HUDEP-2 (cell line): ENCODE data around the gene RMI2.
A peak's percentile ranks its signal among the peaks of the same experiment; 100 is the strongest.
"Not testable (repeated sequence)": the region's sequence is repeated elsewhere in the genome, so short reads cannot be mapped to it uniquely, and the experiment has no call there.

Experiments
- DNase-seq, 76 experiments: peaks; one replicate each; lab custom pipeline; 2025; ENCODE audit not compliant: unreplicated experiment in 76 of 76; lab: John Stamatoyannopoulos, UW

Gene RMI2

GRCh38 chr16:11350921-11351335 lies 5.7 kb downstream of the RMI2 start:
- no peak for DNase-seq

GRCh38 chr16:11353158-11353557 lies 7.9 kb downstream of the RMI2 start:
- DNase-seq, result no peak

- no peak for DNase-seq
These were observed 9.1 kb downstream of the RMI2 start for GRCh38 chr16:11354407-11354732.

- peak in 5 of 76 experiments; percentile 3 to 17 (median 12) for DNase-seq
These were observed 9.7 kb downstream of the RMI2 start for GRCh38 chr16:11354733-11355574.

GRCh38 chr16:11355862-11356261 lies 10.6 kb downstream of the RMI2 start:
- no peak for DNase-seq

GRCh38 chr16:11356573-11357331 lies 11.5 kb downstream of the RMI2 start:
- peak in 50 of 76 experiments; percentile 6 to 59 (median 31) for DNase-seq

GRCh38 chr16:11358531-11358930 lies 13.3 kb downstream of the RMI2 start:
- no peak for DNase-seq

- DNase-seq, result no peak
These were observed 14.1 kb downstream of the RMI2 start for GRCh38 chr16:11359370-11359769.

- DNase-seq, result no peak
These were observed 15.5 kb downstream of the RMI2 start for GRCh38 chr16:11360641-11361373.

- no peak for DNase-seq
These were observed 16.6 kb downstream of the RMI2 start for GRCh38 chr16:11361701-11362451.

- DNase-seq, result no peak
These were observed 18.6 kb downstream of the RMI2 start for GRCh38 chr16:11363927-11364258.

GRCh38 chr16:11367483-11367906 lies 22.2 kb downstream of the RMI2 start:
- DNase-seq, result no peak

- DNase-seq, result no peak
These were observed 25.0 kb downstream of the RMI2 start for GRCh38 chr16:11370084-11370931.

- DNase-seq, result not testable (repeated sequence)
These were observed 25.6 kb downstream of the RMI2 start for GRCh38 chr16:11370932-11371279.

GRCh38 chr16:11372073-11372828 lies 27.0 kb downstream of the RMI2 start:
- DNase-seq, result no peak

- DNase-seq, result no peak
These were observed 27.6 kb downstream of the RMI2 start for GRCh38 chr16:11372829-11373306.

- no peak for DNase-seq
These were observed 29.0 kb downstream of the RMI2 start for GRCh38 chr16:11374255-11374654.

- no peak for DNase-seq
These were observed 31.9 kb downstream of the RMI2 start for GRCh38 chr16:11377154-11377553.

GRCh38 chr16:11378951-11379350 lies 33.7 kb downstream of the RMI2 start:
- not testable (repeated sequence) for DNase-seq
